H1 (cell line): ENCODE measurements around the gene SF3A2.

ENCODE experiments used
- CTCF ChIP-seq, 3 experiments: IDR thresholded peaks; 1 replicate in 2 of 3; 2 replicates in 1 of 3; pipeline versions ENCODE4 v1.5.1 to v1.6.1; 2011; ENCODE audit warnings: low read length in 3 of 3, mild to moderate bottlenecking in 3 of 3, inconsistent platforms in 2 of 3, low read depth in 1 of 3, moderate library complexity in 1 of 3; ENCODE audit not compliant: insufficient read depth in 1 of 3; ENCODE audit errors: control extremely low read depth in 1 of 3
- EP300 ChIP-seq, 2 experiments: IDR thresholded peaks; 1 replicate in 1 of 2; 2 replicates in 1 of 2; pipeline ENCODE4 v1.6.1; 2011 to 2012; ENCODE audit warnings: low read depth in 2 of 2, low read length in 2 of 2, mild to moderate bottlenecking in 2 of 2, borderline replicate concordance in 1 of 2, inconsistent platforms in 1 of 2, moderate library complexity in 1 of 2
- EZH2 ChIP-seq: fragments of 200-600 bp; sonication (generic); IDR thresholded peaks from 2 replicates; pipeline ENCODE4 v1.7.1; 2012; ENCODE audit warnings: low read depth, mild to moderate bottlenecking, moderate library complexity, low read length, inconsistent platforms; ENCODE audit not compliant: severe bottlenecking
- FOSL1 ChIP-seq: IDR thresholded peaks from 2 replicates; pipeline ENCODE4 v1.6.1; 2011; ENCODE audit warnings: mild to moderate bottlenecking, low read depth, low read length, moderate library complexity; ENCODE audit not compliant: insufficient read depth
- POLR2A ChIP-seq, 2 experiments: IDR thresholded peaks; 1 replicate in 1 of 2; 2 replicates in 1 of 2; pipeline ENCODE4 v1.6.1; 2011; ENCODE audit warnings: low read depth in 2 of 2, low read length in 2 of 2, mild to moderate bottlenecking in 2 of 2; ENCODE audit errors: control extremely low read depth in 1 of 2
- SP1 ChIP-seq: IDR thresholded peaks from 2 replicates; pipeline ENCODE4 v1.6.1; 2011; ENCODE audit warnings: low read depth, low read length
- TAF1 ChIP-seq: IDR thresholded peaks from 2 replicates; pipeline ENCODE4 v1.6.1; 2011; ENCODE audit warnings: mild to moderate bottlenecking, low read depth, low read length

- TF ChIP-seq FOSL1, result no peak
- TF ChIP-seq CTCF (IDR thresholded peaks at IDR 0.05; ENCODE audit: control extremely low read depth in 1 of 3, insufficient read depth in 1 of 3, low read depth in 1 of 3, low read length in 3 of 3), result no peak
- no peak for TF ChIP-seq EZH2
- TF ChIP-seq POLR2A (IDR thresholded peaks at IDR 0.05; ENCODE audit: control extremely low read depth in 1 of 2, low read depth in 2 of 2, low read length in 2 of 2), result no peak
- TF ChIP-seq SP1, result no peak
- TF ChIP-seq TAF1, result no peak
- TF ChIP-seq EP300 (IDR thresholded peaks at IDR 0.05; ENCODE audit: borderline replicate concordance in 1 of 2, low read depth in 2 of 2, low read length in 2 of 2), result no peak
Observed at GRCh38 chr19:2276429-2276986, 39.9 kb downstream of the SF3A2 start.
